ENCODE measurements around the gene EMCN.

EMCN gene

DNA sequence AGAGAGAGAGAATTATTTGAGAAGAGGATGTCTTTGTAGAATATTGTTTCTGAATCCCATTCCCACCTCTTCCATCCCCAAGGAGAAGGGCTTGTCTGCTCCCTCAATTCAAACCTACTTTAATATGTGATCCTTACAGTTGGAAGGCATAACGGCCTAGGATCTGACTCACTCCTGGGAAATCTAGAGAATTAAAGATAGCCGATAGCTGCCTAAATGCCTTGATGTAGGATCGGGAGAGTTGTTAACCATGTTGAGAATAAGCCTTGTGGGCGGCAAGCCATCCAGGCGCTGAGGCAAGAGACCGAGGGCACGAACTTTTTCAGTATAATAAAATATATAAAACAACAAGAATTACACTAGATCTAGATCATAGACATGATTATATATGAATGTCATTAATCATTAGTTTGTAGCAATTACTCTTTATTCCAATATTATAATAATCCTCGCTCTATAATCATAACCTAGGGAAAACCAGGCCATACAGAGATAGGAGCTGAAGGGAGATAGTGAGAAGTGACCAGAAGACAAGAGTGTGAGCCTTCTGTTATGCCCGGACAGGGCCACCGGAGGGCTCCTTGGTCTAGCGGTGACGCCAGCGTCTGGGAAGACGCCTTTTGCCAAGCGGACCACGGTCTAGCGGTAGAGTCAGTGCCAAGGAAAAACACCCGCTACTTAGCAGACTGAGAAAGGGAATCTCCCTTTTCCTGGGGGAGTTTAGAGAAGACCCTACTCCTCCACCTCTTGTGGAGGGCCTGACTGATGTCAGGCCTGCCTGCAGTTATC, 13.5 kb downstream of the EMCN start:
- TF ChIP-seq, protein P1, sequence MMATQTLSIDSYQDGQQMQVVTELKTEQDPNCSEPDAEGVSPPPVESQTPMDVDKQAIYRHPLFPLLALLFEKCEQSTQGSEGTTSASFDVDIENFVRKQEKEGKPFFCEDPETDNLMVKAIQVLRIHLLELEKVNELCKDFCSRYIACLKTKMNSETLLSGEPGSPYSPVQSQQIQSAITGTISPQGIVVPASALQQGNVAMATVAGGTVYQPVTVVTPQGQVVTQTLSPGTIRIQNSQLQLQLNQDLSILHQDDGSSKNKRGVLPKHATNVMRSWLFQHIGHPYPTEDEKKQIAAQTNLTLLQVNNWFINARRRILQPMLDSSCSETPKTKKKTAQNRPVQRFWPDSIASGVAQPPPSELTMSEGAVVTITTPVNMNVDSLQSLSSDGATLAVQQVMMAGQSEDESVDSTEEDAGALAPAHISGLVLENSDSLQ (IDR thresholded peaks at IDR 0.05): no peak
- TF ChIP-seq CTBP1 (IDR thresholded peaks at IDR 0.05; ENCODE audit: borderline replicate concordance) (no peak), ARNT (IDR thresholded peaks at IDR 0.05) (no peak), TARDBP (IDR thresholded peaks at IDR 0.05) (no peak), NFRKB (IDR thresholded peaks at IDR 0.05) (no peak), FOXK2 (IDR thresholded peaks at IDR 0.05) (no peak), BHLHE40 (IDR thresholded peaks at IDR 0.05; ENCODE audit: borderline replicate concordance) (no peak), L3MBTL2 (conservative IDR thresholded peaks at IDR 0.05) (no peak), HDGF (IDR thresholded peaks at IDR 0.05; ENCODE audit: borderline replicate concordance) (no peak)
- POLR2A ChIA-PET: no interaction called here
- CTCF ChIA-PET: no interaction called here
- DNase-seq (ENCODE audit: extremely low spot score): no peak

DNA sequence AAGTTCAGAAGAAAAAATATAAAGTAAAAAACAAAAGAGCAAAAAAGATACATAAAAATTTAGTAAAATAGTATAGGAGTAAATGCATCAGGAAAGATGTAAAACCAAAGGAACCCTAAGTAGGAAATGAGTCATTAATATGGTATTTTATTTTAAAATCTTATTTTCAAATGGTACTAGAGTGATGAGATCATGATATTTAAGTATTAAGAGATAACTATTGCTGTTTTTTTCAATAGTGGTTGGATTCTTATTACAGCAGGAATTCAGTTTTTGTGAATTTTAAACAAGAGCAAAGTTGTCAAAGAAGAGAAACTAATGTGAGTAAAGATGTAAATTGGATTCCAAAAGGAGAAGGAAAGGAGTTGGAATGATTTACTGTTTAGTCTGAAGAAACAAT, 20.0 kb downstream of the EMCN start:
- no peak for DNase-seq (ENCODE audit: extremely low spot score)

GRCh38 chr4:100495074-100495473, 22.7 kb downstream of the EMCN start:
- CTCF ChIA-PET: no interaction called here
- POLR2A ChIA-PET: no interaction called here
- no peak for DNase-seq (ENCODE audit: extremely low spot score)
- TF ChIP-seq FOXM1 (IDR thresholded peaks at IDR 0.05; ENCODE audit: borderline replicate concordance) (no peak), TARDBP (IDR thresholded peaks at IDR 0.05) (no peak), NFRKB (IDR thresholded peaks at IDR 0.05) (no peak), SP1 (IDR thresholded peaks at IDR 0.05) (no peak), L3MBTL2 (conservative IDR thresholded peaks at IDR 0.05) (no peak), BHLHE40 (IDR thresholded peaks at IDR 0.05; ENCODE audit: borderline replicate concordance) (no peak), FOXK2 (IDR thresholded peaks at IDR 0.05) (no peak), ELF4 (IDR thresholded peaks at IDR 0.05) (no peak), CTBP1 (IDR thresholded peaks at IDR 0.05; ENCODE audit: borderline replicate concordance) (no peak), FOXA1 (IDR thresholded peaks at IDR 0.05) (no peak), ARNT (IDR thresholded peaks at IDR 0.05) (no peak), ZNF384 (IDR thresholded peaks at IDR 0.05) (no peak), SUZ12 (IDR thresholded peaks at IDR 0.05) (no peak)
- TF ChIP-seq, protein P1 (IDR thresholded peaks at IDR 0.05): no peak

More for the DNA sequence above, 20.0 kb downstream of the EMCN start:
- ChIA-PET POLR2A (no interaction called here), CTCF (no interaction called here)
- TF ChIP-seq ELF4 (IDR thresholded peaks at IDR 0.05) (no peak), TARDBP (IDR thresholded peaks at IDR 0.05) (no peak), L3MBTL2 (conservative IDR thresholded peaks at IDR 0.05) (no peak)

DNA sequence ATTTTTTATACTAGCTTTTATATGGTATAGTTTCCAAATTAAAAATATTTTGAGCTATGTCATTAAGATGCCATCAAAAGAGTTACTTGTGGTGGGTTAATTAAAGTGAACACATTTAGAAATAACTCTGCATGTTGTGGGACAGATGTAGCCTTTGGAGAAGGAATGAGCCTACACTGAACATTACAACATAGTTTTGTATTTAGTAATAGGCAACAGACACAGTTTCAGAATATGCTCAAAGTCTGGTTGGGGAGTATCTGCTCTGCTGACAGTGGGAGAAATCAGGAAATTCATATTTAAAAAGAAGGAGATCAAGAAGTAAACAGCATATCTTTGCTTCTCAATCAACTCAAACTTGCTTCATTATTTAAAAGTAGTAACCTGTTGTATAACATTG, 23.7 kb downstream of the EMCN start:
- ChIA-PET POLR2A (no interaction called here), CTCF (no interaction called here)
- no peak for DNase-seq (ENCODE audit: extremely low spot score)
- TF ChIP-seq HDGF (IDR thresholded peaks at IDR 0.05; ENCODE audit: borderline replicate concordance) (no peak), L3MBTL2 (conservative IDR thresholded peaks at IDR 0.05) (no peak), FOXM1 (IDR thresholded peaks at IDR 0.05; ENCODE audit: borderline replicate concordance) (no peak), NFRKB (IDR thresholded peaks at IDR 0.05) (no peak), FOXK2 (IDR thresholded peaks at IDR 0.05) (no peak)
- TF ChIP-seq, protein P1 (IDR thresholded peaks at IDR 0.05): no peak

DNA sequence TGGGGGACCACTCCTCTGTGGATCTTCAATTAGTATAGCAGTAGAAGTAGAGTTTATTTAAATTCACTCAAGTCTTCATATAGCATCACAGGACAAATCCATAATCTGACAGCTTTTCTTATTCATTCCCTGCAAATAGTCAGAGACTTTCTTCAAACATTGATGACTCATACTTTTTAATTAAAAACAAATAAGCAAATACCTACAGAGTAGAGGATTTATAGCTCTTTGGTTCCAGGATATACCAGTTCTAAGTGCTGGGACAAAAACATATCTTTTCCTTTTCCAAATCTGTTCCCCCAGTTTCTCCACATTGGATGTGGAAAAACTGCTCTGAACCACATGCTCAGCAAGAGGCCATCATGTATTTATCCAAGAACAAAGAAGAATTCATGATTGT, 24.1 kb downstream of the EMCN start:
- CTCF ChIA-PET: no interaction called here
- TF ChIP-seq BHLHE40 (IDR thresholded peaks at IDR 0.05; ENCODE audit: borderline replicate concordance) (no peak), ZNF384 (IDR thresholded peaks at IDR 0.05) (no peak), FOXK2 (IDR thresholded peaks at IDR 0.05) (no peak), ELF4 (IDR thresholded peaks at IDR 0.05) (no peak), SP1 (IDR thresholded peaks at IDR 0.05) (no peak), SUZ12 (IDR thresholded peaks at IDR 0.05) (no peak), LEF1 (IDR thresholded peaks at IDR 0.05; ENCODE audit: borderline replicate concordance) (no peak), HDGF (IDR thresholded peaks at IDR 0.05; ENCODE audit: borderline replicate concordance) (no peak)
- TF ChIP-seq, protein P1 (IDR thresholded peaks at IDR 0.05): no peak
- POLR2A ChIA-PET: no interaction called here
- DNase-seq (ENCODE audit: extremely low spot score): no peak

DNA sequence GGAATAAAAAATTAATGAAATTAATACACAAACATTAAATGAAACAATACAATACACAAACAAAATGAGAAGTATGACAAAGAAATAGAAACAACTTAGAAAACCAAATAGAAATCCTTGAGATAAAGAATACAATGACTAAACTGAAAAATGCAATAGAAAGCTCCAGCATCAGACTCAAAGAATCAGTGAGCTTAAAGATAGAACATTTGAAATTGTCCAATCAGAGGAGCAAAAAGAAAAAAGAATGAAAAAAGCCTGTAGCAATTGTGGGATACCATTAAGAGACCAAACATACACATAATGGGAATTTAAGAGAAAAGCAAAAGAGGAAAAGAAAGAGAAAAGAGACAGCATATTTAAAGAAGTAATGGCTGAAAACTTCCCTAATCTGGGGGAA, 25.7 kb downstream of the EMCN start:
- ChIA-PET POLR2A (no interaction called here), CTCF (no interaction called here)
- TF ChIP-seq HDGF (IDR thresholded peaks at IDR 0.05; ENCODE audit: borderline replicate concordance) (no peak), FOXM1 (IDR thresholded peaks at IDR 0.05; ENCODE audit: borderline replicate concordance) (no peak), L3MBTL2 (conservative IDR thresholded peaks at IDR 0.05) (no peak), FOXK2 (IDR thresholded peaks at IDR 0.05) (no peak), BHLHE40 (IDR thresholded peaks at IDR 0.05; ENCODE audit: borderline replicate concordance) (no peak), ARNT (IDR thresholded peaks at IDR 0.05) (no peak), LEF1 (IDR thresholded peaks at IDR 0.05; ENCODE audit: borderline replicate concordance) (no peak), CTBP1 (IDR thresholded peaks at IDR 0.05; ENCODE audit: borderline replicate concordance) (no peak)
- TF ChIP-seq, protein P1 (IDR thresholded peaks at IDR 0.05): no peak
- no peak for DNase-seq (ENCODE audit: extremely low spot score)

Measured in HEK293T (cell line).